ENCODE results near the gene KRT6B.
"Not testable (repeated sequence)": the region's sequence is repeated elsewhere in the genome, so short reads cannot be mapped to it uniquely, and the experiment has no call there.

Gene KRT6B

DNA sequence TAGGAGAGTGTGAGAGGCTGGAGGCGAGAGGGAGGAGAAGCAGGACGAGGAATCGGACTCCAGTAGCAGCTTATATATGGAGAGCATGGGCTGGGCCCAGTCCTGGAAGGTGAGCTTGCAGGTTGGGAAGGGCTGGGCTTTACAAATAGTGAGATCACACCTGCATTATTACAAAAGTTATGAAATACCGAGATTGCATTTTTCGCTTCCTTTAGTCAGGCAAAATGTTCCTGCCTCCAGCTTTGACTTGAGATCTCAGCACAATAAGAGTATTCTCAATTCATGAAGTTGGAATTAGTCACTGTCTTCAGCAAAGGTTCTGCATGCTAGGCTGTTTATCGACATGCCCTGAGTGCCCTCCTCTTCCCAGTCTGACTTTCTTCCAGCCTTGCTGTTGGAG, at the start of gene KRT6B:
TSS of gene KRT6B (minus strand) at position 46 of the 400 bp plus-strand sequence. CDS start 68 bp downstream, outside the sequence.
- no peak for DNase-seq (ENCODE audit: low read depth in 3 of 3, low spot score in 1 of 3)

GRCh38 chr12:52501490-52501889, 49.5 kb upstream of the KRT6B start:
- no peak for DNase-seq (ENCODE audit: low read depth in 3 of 3, low spot score in 1 of 3)

GRCh38 chr12:52500574-52500973, 48.6 kb upstream of the KRT6B start:
- not testable (repeated sequence) for DNase-seq (ENCODE audit: low read depth in 3 of 3, low spot score in 1 of 3)

DNA sequence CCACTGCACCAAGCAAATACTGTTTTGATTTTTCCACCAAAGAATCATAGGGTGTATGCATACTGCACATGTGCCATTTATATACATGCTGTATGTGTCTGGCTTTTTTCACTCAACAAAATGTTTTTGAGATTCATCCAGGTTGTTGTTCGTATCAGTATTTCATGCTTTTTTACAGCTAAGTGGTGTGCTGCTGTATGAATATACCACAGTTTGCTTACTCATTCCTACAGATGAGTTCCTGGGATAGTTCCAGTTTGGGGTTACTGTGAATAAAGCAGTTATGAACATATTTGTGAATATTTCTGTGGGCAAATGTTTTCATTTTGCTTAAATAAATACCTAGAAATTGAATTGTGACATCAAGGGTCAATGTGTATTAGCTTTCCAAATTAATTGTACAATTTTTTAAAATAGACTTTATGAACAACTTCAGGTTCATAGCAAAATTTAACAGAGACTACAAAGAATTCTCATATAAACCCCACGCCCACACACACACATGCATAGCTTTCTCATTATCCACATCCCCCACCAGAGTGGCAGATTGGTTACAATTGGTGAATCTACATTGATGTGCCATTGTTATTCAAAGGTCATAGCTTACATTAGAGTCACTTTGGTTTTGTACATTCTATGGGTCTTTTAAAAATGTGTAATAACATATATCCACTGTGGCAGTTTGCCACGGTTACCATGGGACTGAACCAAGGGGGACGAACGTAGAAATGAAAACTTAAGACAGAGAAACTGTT, 48.0 kb upstream of the KRT6B start:
- no peak for DNase-seq (ENCODE audit: low read depth in 3 of 3, low spot score in 1 of 3)

DNA sequence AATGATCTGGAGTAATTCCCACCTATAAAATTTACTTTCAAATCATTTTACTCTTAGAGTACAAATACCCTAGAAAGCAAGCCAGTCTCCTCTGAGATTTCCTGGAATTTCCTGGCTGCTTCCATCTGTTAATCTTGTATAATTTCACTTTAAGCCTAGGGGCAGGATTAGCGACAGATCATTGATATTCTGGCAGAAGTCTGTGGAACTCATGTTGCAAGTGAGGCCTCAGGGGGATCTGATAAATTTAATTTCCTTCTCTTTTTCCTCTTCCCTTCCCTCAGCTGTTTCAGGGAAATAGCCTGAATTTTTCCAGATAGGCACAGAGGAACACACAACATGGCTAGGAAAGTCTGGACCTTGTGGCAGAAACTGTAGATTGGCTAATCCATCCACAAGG, 47.0 kb upstream of the KRT6B start:
- DNase-seq (ENCODE audit: low read depth in 3 of 3, low spot score in 1 of 3) = no peak

GRCh38 chr12:52497975-52498374, 46.0 kb upstream of the KRT6B start:
- DNase-seq (ENCODE audit: low read depth in 3 of 3, low spot score in 1 of 3) = no peak

GRCh38 chr12:52496590-52497071, 44.7 kb upstream of the KRT6B start:
- DNase-seq (ENCODE audit: low read depth in 3 of 3, low spot score in 1 of 3) = no peak

- no peak for DNase-seq (ENCODE audit: low read depth in 3 of 3, low spot score in 1 of 3)
Measured at GRCh38 chr12:52496054-52496453, 44.1 kb upstream of the KRT6B start.

GRCh38 chr12:52495389-52495788, 43.4 kb upstream of the KRT6B start:
- no peak for DNase-seq (ENCODE audit: low read depth in 3 of 3, low spot score in 1 of 3)

DNA sequence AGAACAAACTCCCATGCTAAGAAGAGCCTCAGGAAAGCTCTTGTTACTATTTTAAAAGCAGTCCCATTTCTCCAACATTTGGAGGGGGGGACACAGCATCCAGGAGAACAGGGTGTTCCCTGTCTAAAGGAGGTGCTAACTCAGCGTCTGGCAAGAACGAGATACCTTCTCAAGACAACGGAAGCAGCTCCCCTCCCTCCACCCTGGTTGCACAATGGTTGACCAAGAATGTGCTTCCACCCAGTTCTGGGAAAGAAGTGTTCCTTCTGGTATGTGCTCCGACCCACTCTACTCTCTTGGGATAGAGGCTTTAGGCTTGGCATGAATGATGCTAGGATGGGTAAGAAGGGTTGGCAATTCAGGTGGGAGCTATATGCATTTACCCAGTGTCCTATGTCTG, 42.6 kb upstream of the KRT6B start:
- DNase-seq (ENCODE audit: low read depth in 3 of 3, low spot score in 1 of 3) = no peak

DNA sequence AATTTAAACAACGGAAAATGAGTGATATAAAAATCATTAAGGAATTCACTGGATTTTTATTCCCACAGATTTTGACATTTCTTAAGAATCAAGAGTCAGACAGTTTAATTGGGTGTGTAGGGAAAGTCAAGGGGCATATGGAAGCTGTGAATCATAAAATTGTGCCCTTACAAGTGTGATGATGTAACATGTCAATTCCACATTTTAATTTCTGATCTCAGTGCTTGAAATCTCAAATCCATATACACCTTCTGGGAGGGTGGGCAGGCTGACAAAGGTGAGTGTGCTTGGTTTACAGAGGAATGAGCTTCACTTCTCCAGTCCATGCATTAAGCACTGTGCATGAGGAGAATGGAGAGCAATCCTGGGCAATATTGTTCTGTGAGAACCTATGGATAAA, 42.2 kb upstream of the KRT6B start:
- DNase-seq (ENCODE audit: low read depth in 3 of 3, low spot score in 1 of 3) = no peak

GRCh38 chr12:52493172-52493571, 41.2 kb upstream of the KRT6B start, which contains the start of gene KRT6A:
Gene KRT6A, minus strand, starts transcription at chr12:52493257. Its CDS starts 69 bp downstream, at chr12:52493188.
- no peak for DNase-seq (ENCODE audit: low read depth in 3 of 3, low spot score in 1 of 3)

DNA sequence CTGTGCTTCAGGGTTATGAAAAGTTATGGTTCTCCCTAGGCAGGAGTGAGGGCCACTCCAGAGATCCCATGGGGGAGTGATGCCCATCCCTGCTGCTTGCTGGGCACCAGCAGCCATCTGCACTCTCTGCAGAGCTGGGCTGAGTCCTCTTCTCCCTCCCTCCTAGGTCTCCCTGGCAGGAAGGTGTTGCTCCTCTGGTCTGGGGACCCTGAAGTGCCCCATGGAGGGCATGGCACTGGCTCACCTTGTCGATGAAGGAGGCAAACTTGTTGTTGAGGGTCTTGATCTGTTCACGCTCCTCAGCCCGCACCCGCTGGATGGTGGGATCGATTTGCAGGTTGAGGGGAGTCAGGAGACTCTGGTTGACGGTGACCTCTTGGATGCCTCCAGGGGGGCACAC, 40.5 kb upstream of the KRT6B start:
- DNase-seq (ENCODE audit: low read depth in 3 of 3, low spot score in 1 of 3) = not testable (repeated sequence)

- not testable (repeated sequence) for DNase-seq (ENCODE audit: low read depth in 3 of 3, low spot score in 1 of 3)
Measured at GRCh38 chr12:52491495-52491894, 39.5 kb upstream of the KRT6B start.

- DNase-seq (ENCODE audit: low read depth in 3 of 3, low spot score in 1 of 3) = no peak
Measured at GRCh38 chr12:52488736-52489135, 36.8 kb upstream of the KRT6B start.

DNA sequence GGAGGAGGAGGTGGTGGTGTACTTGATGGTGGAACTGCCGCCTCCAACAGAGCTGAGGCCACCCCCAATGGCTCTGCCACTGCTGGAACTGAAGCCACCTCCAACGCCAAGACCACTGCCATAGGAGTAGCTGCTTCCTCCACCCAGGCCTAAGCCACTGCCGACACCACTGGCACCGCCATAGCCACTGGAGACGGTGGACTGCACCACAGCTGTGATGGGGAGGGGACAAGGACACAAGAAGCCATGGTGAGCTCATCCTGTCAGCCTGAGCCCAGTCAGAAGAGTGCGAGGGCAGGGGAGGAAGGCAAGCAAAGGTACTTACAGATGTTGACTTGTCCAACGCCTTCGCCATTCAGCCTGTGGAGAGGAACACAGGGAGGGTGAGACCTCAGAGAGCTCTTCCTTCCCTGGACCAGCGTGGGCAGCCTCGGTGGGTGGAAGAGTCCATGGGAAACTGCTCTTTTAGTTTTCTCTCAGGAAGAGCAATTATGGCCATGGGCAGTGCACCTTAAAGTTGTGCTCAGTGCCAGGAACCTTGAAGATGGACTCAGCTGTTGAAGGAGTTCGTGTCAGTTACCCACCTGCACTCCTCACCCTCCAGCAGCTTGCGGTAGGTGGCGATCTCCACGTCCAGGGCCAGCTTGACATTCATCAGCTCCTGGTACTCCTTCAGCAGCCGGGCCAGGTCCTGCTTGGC, 35.9 kb upstream of the KRT6B start:
- not testable (repeated sequence) for DNase-seq (ENCODE audit: low read depth in 3 of 3, low spot score in 1 of 3)

- DNase-seq (ENCODE audit: low read depth in 3 of 3, low spot score in 1 of 3) = no peak
Measured at GRCh38 chr12:52487211-52487610, 35.3 kb upstream of the KRT6B start.

DNA sequence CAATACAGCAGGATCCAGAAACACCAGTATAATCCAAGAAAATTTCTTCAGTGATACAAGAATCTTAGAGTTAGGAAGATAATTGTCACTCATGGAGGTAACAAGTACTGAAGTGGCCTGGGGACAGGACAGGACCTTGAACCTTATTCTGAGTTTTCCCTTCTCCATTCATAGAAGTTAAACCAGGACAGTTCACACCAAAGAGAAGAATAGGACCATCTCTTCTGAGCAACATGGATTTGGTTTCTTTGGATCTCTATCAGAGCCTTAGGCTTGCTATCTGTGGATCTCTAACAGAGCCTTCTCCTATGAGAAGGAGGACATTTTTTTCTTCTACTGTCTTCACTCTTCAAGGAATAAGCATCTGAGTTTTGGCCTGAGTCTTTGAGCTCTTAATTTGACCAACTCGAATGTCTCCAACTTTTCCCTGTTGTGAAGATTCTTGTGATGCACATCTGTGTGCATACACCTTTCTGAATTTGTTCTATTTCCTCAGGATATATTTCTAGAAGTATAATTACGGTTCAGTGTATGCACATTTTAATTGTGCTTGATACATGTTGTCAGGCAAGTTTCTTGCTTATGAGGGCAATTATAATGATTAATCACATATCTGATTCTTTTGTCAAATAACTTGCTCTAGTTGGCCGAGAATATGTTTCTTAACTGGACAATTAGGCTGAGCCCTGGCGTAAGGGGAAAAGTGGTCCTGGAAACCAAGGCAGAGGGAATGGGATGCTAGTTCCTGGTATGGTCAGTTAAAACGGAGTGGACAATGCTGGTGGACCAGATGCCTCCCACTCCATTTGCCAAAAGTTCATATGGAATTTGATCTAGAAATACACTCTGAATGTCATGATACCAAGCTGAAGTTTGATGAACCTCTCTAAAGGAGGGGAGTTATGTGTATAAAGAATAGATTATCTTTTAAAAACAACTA, 34.5 kb upstream of the KRT6B start:
- DNase-seq (ENCODE audit: low read depth in 3 of 3, low spot score in 1 of 3) = no peak

- no peak for DNase-seq (ENCODE audit: low read depth in 3 of 3, low spot score in 1 of 3)
Measured at GRCh38 chr12:52480073-52480472, 28.1 kb upstream of the KRT6B start.

- DNase-seq (ENCODE audit: low read depth in 3 of 3, low spot score in 1 of 3) = no peak
Measured at GRCh38 chr12:52477651-52478050, 25.7 kb upstream of the KRT6B start.

GRCh38 chr12:52474212-52474611, 22.3 kb upstream of the KRT6B start:
- DNase-seq (ENCODE audit: low read depth in 3 of 3, low spot score in 1 of 3) = no peak

All from stimulated activated CD4-positive, alpha-beta T cell treated with anti-CD3 and anti-CD28 coated beads, TNF-alpha, amount 100 ng/mL, for 1 hour (primary cell).